Measurements from ENCODE around the gene TMEM242. TPM values are rescaled to one million over a fixed set of nuclear protein-coding genes. Genes with fewer than 3 reads are reported as not detected.

The TMEM242 gene
- total RNA-seq, 1 donor from 2014 or later: 9.9 TPM

DNA sequence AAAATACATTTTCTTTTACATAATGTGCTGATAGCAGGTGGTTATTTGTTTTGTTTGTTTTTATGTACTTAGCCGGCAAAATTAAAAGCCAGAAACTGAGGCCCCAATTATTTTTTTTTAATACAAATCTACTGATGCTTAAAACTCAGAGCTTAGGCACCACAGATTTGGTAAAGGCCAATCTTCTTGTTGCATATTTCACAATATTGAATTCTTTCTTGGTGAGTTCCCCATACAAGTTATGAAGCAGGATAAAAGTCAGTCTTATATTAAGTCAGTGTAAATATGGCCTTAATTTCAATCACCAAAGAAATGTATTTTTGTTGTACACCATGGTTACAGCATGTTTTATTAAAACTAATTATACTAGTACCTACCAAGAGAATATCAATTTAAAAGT is 41.4 kb upstream of the TMEM242 start:
- H3K4me3 ChIP-seq: no peak overlapping the region
- TF ChIP-seq, protein P1, sequence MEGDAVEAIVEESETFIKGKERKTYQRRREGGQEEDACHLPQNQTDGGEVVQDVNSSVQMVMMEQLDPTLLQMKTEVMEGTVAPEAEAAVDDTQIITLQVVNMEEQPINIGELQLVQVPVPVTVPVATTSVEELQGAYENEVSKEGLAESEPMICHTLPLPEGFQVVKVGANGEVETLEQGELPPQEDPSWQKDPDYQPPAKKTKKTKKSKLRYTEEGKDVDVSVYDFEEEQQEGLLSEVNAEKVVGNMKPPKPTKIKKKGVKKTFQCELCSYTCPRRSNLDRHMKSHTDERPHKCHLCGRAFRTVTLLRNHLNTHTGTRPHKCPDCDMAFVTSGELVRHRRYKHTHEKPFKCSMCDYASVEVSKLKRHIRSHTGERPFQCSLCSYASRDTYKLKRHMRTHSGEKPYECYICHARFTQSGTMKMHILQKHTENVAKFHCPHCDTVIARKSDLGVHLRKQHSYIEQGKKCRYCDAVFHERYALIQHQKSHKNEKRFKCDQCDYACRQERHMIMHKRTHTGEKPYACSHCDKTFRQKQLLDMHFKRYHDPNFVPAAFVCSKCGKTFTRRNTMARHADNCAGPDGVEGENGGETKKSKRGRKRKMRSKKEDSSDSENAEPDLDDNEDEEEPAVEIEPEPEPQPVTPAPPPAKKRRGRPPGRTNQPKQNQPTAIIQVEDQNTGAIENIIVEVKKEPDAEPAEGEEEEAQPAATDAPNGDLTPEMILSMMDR (IDR thresholded peaks at IDR 0.05): no peak
- H3K27ac ChIP-seq: no peak overlapping the region
- H3K9me3 ChIP-seq: no peaks in the 10 kb centered on the region
- ATAC-seq: no peak
- H3K36me3 ChIP-seq: no peaks in the 10 kb centered on the region
- DNase-seq: no peak
- intact Hi-C loops (cut with DNase I): no loop called here
- H3K27me3 ChIP-seq: peaks cover 5% of the 10 kb centered on the region
- no peaks in the 10 kb centered on the region for H3K4me1 ChIP-seq

GRCh38 chr6:157361886-157362285 is 38.6 kb upstream of the TMEM242 start:
- Histone ChIP-seq H3K27ac (no peak overlapping the region), H3K27me3 (no peaks in the 10 kb centered on the region), H3K9me3 (no peaks in the 10 kb centered on the region), H3K4me3 (no peak overlapping the region), H3K36me3 (no peaks in the 10 kb centered on the region), H3K4me1 (no peaks in the 10 kb centered on the region)
- intact Hi-C loops (cut with DNase I): no loop called here
- TF ChIP-seq, protein P1 (IDR thresholded peaks at IDR 0.05): no peak
- DNase-seq (no peak), ATAC-seq (no peak)

GRCh38 chr6:157358287-157358686 is 35.0 kb upstream of the TMEM242 start:
- TF ChIP-seq, protein P1 (IDR thresholded peaks at IDR 0.05): no peak
- Histone ChIP-seq H3K4me3 (no peak overlapping the region), H3K36me3 (no peaks in the 10 kb centered on the region), H3K4me1 (no peaks in the 10 kb centered on the region), H3K27ac (no peak overlapping the region), H3K9me3 (no peaks in the 10 kb centered on the region), H3K27me3 (no peaks in the 10 kb centered on the region)
- ATAC-seq: no peak
- no peak for DNase-seq
- intact Hi-C loops (cut with DNase I): no loop called here

DNA sequence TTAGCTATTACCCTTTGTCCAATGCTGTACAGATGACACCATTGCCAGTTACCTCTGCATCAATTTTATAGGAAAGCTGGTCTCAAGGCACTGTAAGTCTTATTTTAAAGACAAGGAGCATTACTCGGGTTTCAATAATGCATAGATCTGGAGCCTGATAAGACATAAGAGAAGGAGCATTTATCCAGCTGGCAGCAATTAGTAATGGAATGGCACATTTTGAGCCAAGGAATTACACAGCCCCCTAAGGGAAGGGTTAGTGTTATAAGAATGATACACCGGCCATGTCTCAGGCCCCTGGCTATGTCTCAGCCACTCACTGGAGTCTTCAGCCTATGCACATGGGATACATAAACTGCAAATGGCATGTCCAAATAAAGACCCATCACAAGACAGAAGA is 23.1 kb upstream of the TMEM242 start:
- intact Hi-C loops (cut with DNase I): no loop called here
- Histone ChIP-seq H3K4me3 (no peak overlapping the region), H3K27ac (no peak overlapping the region), H3K36me3 (no peaks in the 10 kb centered on the region), H3K9me3 (no peaks in the 10 kb centered on the region), H3K4me1 (no peaks in the 10 kb centered on the region), H3K27me3 (no peaks in the 10 kb centered on the region)
- TF ChIP-seq, protein P1 (IDR thresholded peaks at IDR 0.05): no peak
- ATAC-seq: no peak
- DNase-seq: no peak

- no peak overlapping the region for H3K27ac ChIP-seq
Observed at GRCh38 chr6:157343732-157344131, 20.4 kb upstream of the TMEM242 start.

More at GRCh38 chr6:157343732-157344131, 20.4 kb upstream of the TMEM242 start:
- Histone ChIP-seq H3K4me1 (no peaks in the 10 kb centered on the region), H3K9me3 (no peaks in the 10 kb centered on the region), H3K4me3 (no peak overlapping the region), H3K27me3 (no peaks in the 10 kb centered on the region), H3K36me3 (no peaks in the 10 kb centered on the region)
- ATAC-seq: peak; percentile 48
- TF ChIP-seq, protein P1 (IDR thresholded peaks at IDR 0.05): no peak
- intact Hi-C loops (cut with DNase I): no loop called here
- DNase-seq: no peak

Measured in upper lobe of right lung (tissue), 1 donor.